COLO829 (cell line): ENCODE results near the gene GGT1.
"Not testable (repeated sequence)": the region's sequence is repeated elsewhere in the genome, so short reads cannot be mapped to it uniquely, and the experiment has no call there.

Experiments used
- DNase-seq: peaks from one replicate; pipeline ENCODE4 v3.0.0; 2012; ENCODE audit warnings: low spot score

The GGT1 gene

GRCh38 chr22:24642307-24642706 is 39.3 kb downstream of the GGT1 start:
- not testable (repeated sequence) for DNase-seq

- DNase-seq = not testable (repeated sequence)
These were observed 41.4 kb downstream of the GGT1 start for GRCh38 chr22:24644409-24644808.

- not testable (repeated sequence) for DNase-seq
These were observed 42.7 kb downstream of the GGT1 start for GRCh38 chr22:24645408-24646399.

DNA sequence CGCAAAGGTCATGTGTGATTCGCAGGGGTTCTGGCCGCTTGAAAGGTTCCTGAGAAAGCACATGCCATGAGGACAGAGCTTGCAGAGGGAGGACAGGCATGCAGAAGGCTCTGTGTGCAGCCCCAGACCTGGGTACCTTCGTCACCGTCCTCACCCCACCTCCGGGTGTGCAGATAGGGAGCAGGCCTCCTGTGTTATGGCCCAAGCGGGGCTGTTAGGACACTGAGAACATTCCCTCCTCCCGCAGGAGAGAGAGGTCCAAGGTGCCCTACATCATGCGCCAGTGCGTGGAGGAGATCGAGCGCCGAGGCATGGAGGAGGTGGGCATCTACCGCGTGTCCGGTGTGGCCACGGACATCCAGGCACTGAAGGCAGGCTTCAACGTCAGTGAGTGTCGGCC is 43.8 kb downstream of the GGT1 start:
- DNase-seq = not testable (repeated sequence)

- not testable (repeated sequence) for DNase-seq
These were observed 46.4 kb downstream of the GGT1 start for GRCh38 chr22:24649371-24649770.

- not testable (repeated sequence) for DNase-seq
These were observed 47.9 kb downstream of the GGT1 start for GRCh38 chr22:24650884-24651283.

- DNase-seq = not testable (repeated sequence)
These were observed 62.4 kb downstream of the GGT1 start for GRCh38 chr22:24665395-24665794.

GRCh38 chr22:24667904-24668303 is 64.9 kb downstream of the GGT1 start:
- DNase-seq = not testable (repeated sequence)

DNA sequence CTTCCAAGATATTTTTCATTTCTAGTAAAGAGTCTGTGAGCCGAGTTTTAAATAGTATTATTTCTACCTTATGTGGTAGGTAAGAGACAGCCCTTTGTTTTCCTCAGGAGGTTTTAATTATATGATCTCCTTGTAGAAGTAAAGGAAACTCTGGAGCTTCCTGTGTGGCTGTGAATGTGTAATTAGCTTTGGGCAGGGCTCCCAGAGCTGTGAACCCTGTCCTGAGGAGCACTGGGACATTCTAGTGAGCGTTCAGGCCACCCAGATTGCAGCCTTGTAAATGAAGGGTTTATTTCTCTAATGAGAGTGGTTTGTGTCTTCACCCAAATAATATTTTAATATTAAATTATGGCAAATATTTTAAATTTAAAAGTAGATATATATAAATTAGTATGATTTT is 69.5 kb downstream of the GGT1 start:
- not testable (repeated sequence) for DNase-seq
